Astrocyte (in vitro differentiated cells and primary cell): ENCODE data around the gene DCLK2.

ENCODE experiments used
- EZH2 ChIP-seq: IDR thresholded peaks from 2 replicates; pipeline ENCODE4 v1.6.1; 2012; ENCODE audit warnings: mild to moderate bottlenecking, low read length, inconsistent platforms; ENCODE audit not compliant: insufficient read depth
- TF ChIP-seq, protein P1 (sequence below): IDR thresholded peaks from 2 replicates; pipeline ENCODE4 v1.5.1; 2011; ENCODE audit warnings: low read depth, mild to moderate bottlenecking, inconsistent platforms, low read length, moderate library complexity; ENCODE audit not compliant: insufficient read depth

DNA sequence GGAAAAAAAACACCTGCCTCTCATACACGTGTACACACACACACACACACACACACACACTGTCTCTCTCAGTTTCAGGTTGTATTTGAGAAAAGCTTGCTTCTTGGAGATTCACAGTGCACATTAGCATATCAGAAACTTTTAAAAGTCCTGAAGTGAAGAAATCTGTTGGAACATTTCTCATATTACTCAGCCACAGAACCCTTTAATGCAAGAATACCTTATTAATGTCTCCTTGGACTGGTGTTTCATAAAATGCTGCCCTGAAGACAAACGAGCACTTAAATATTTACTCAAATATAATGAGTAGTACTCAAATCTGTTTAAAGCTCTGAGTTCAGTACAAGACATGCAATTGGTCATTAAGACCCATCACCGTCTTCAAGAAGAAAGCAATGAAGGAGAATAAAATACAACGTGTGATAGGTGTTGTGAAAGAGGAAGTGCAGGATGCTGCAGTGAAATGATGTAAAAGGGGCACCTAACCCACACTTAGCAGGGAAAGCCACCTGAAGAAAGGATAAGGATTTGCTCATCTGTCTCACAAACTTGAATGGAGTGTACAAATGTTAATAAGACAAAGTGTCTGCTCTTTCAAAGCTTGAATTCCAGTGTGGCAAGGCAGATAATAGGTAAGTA lies 57.0 kb downstream of the DCLK2 start:
- TF ChIP-seq, protein P1, sequence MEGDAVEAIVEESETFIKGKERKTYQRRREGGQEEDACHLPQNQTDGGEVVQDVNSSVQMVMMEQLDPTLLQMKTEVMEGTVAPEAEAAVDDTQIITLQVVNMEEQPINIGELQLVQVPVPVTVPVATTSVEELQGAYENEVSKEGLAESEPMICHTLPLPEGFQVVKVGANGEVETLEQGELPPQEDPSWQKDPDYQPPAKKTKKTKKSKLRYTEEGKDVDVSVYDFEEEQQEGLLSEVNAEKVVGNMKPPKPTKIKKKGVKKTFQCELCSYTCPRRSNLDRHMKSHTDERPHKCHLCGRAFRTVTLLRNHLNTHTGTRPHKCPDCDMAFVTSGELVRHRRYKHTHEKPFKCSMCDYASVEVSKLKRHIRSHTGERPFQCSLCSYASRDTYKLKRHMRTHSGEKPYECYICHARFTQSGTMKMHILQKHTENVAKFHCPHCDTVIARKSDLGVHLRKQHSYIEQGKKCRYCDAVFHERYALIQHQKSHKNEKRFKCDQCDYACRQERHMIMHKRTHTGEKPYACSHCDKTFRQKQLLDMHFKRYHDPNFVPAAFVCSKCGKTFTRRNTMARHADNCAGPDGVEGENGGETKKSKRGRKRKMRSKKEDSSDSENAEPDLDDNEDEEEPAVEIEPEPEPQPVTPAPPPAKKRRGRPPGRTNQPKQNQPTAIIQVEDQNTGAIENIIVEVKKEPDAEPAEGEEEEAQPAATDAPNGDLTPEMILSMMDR = no peak
- no peak for TF ChIP-seq EZH2
